Measurements from ENCODE around the gene TGM1.

The TGM1 gene

GRCh38 chr14:24277071-24277470, 14.1 kb upstream of the TGM1 start:
- H3K27ac ChIP-seq (ENCODE audit: extremely low read depth, low read depth, low read length): no peak overlapping the region
- H3K36me3 ChIP-seq (ENCODE audit: control insufficient read depth in 2 of 2, insufficient read depth in 1 of 2, low read length in 2 of 2): no peaks in the 10 kb centered on the region
- H3K9me3 ChIP-seq (ENCODE audit: control insufficient read depth, insufficient read depth, low read depth, low read length): no peaks in the 10 kb centered on the region
- CTCF ChIA-PET: interaction anchor here (0.6 to 1.3 kb wide), 2 partner anchors 132 to 218 kb away, joined by 4 to 5 read pairs; no protein-coding TSS in a partner anchor
- POLR2A ChIA-PET: no interaction called here
- H3K4me1 ChIP-seq (ENCODE audit: control insufficient read depth, insufficient read depth, low read length): no peaks in the 10 kb centered on the region
- H3K4me3 ChIP-seq (ENCODE audit: low read depth, low read length): no peak overlapping the region
- TF ChIP-seq ZSCAN4 (tag by site-specific recombination; IDR thresholded peaks at IDR 0.05) (no peak), ZNF155 (tag by site-specific recombination; IDR thresholded peaks at IDR 0.05) (no peak), GLI2 (tag by site-specific recombination; IDR thresholded peaks at IDR 0.05; ENCODE audit: borderline replicate concordance, low read depth) (no peak), ZNF274 (IDR thresholded peaks at IDR 0.05; ENCODE audit: low read length) (no peak), ZNF274 (tag by site-specific recombination; IDR thresholded peaks at IDR 0.05; ENCODE audit: borderline replicate concordance) (no peak), CTCF (tag by site-specific recombination; IDR thresholded peaks at IDR 0.05) (no peak), ZBTB10 (tag by site-specific recombination; IDR thresholded peaks at IDR 0.05) (no peak), ZNF610 (tag by site-specific recombination; IDR thresholded peaks at IDR 0.05; ENCODE audit: borderline replicate concordance) (no peak), SP3 (tag by site-specific recombination; IDR thresholded peaks at IDR 0.05) (no peak), PRDM10 (tag by site-specific recombination; IDR thresholded peaks at IDR 0.05) (no peak), HOXD13 (CRISPR knock-in tag; IDR thresholded peaks at IDR 0.05; ENCODE audit: borderline replicate concordance) (no peak), KLF1 (tag by site-specific recombination; IDR thresholded peaks at IDR 0.05) (no peak), ZNF2 (tag by site-specific recombination; IDR thresholded peaks at IDR 0.05) (no peak), ZNF658 (tag by site-specific recombination; IDR thresholded peaks at IDR 0.05) (no peak), ZSCAN5A (tag by site-specific recombination; IDR thresholded peaks at IDR 0.05) (no peak), KLF7 (tag by site-specific recombination; IDR thresholded peaks at IDR 0.05; ENCODE audit: borderline replicate concordance) (no peak), ZNF133 (tag by site-specific recombination; IDR thresholded peaks at IDR 0.05) (no peak), ZNF148 (tag by site-specific recombination; IDR thresholded peaks at IDR 0.05; ENCODE audit: borderline replicate concordance) (no peak), ZNF677 (tag by site-specific recombination; IDR thresholded peaks at IDR 0.05) (no peak), ZNF175 (tag by site-specific recombination; IDR thresholded peaks at IDR 0.05) (no peak), ZNF654 (tag by site-specific recombination; IDR thresholded peaks at IDR 0.05; ENCODE audit: low read depth) (no peak)

Data from HEK293 (cell line).